ENCODE data around the gene PTPRM.
"Not testable (repeated sequence)": the region's sequence is repeated elsewhere in the genome, so short reads cannot be mapped to it uniquely, and the experiment has no call there.

- not testable (repeated sequence) for TF ChIP-seq CTCF (IDR thresholded peaks at IDR 0.05; ENCODE audit: low read depth, low read length, missing input control); ZBTB33 (IDR thresholded peaks at IDR 0.05); JUND (IDR thresholded peaks at IDR 0.05); MAX (IDR thresholded peaks at IDR 0.05); GABPA (IDR thresholded peaks at IDR 0.05 in 1 of 2, conservative IDR thresholded peaks at IDR 0.05 in 1 of 2); REST (IDR thresholded peaks at IDR 0.05); SP1 (IDR thresholded peaks at IDR 0.05); FOXA1 (IDR thresholded peaks at IDR 0.05)
These were observed 496.0 kb downstream of the PTPRM start for GRCh38 chr18:8063152-8063551.
